Measurements from ENCODE around the gene INSIG1.

INSIG1 gene

DNA sequence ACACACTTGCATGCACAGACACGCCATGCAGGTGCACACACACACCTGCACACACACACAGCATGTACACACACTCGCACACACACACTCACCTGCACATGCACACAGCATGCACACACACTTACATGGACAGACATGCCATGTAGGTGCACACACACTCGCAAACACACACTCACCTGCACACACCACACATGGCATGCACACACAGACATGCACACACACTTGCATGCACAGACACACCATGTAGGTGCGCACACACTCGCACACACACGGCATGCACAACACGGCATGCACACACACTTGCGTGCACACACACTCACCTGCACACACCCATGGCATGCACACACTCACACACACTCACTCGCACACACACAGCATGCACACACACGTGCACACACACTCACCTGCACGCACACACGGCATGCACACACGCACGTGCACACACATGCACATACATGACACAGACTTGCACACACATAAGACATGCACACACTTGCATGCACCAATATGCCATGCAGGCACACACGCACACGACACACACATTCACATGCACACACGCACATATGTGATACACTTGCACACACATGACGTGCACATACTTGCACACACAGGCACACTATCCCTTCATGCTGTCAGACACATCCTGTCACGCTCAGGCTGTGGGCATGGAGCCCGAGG, 56.8 kb downstream of the INSIG1 start:
- peaks cover 45 to 69% (median 60%) of the 10 kb centered on the region in 10 experiments for H3K4me1 ChIP-seq
- peak overlapping the region in 10 of 11 experiments; percentile 20 to 100 (median 96); a peak in 15 of 22 replicates for H3K4me2 ChIP-seq
- no peak for TF ChIP-seq Cebpa-rat (IDR thresholded peaks at IDR 0.05)
- no peaks in the 10 kb centered on the region for H3K9me3 ChIP-seq (replicated peaks in 1 of 11)
- H3K4me3 ChIP-seq, result no peak overlapping the region
- peaks cover 0 to 17% (median 0%) of the 10 kb centered on the region in 11 experiments; a peak in 5 of 22 replicates for H3K36me3 ChIP-seq
- H3K9ac ChIP-seq, result no peak overlapping the region
- no peaks in the 10 kb centered on the region; a peak in 1 of 22 replicates for H4K20me1 ChIP-seq
- peaks cover 0 to 6% (median 0%) of the 10 kb centered on the region in 11 experiments; a peak in 3 of 22 replicates for H3K27me3 ChIP-seq
- H3K27ac ChIP-seq, result peak overlapping the region in 1 of 11 experiments; percentile 96; a peak in 1 of 22 replicates

DNA sequence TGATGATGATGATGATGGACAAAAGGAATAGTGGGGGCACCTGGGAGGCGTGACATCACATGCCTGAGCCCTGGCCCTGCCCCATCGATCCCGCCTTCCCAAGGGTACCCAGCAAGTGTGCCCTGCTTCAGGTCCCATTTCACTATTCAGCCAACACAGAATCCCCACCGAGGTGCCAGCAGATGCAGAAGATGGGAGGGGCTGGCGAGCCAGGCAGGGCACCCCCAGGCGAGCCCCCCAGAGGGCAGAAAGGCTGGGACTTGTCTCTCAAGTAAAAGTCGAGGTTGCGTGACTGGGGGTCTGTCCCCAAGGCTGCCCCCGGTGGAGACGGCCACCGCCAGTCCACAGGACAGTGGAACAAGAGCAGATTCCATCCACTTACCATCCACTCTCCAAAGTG, 57.5 kb downstream of the INSIG1 start:
- peak overlapping the region in 8 of 11 experiments; percentile 17 to 97 (median 90); a peak in 10 of 22 replicates for H3K27ac ChIP-seq

GRCh38 chr7:155355745-155356144, 58.1 kb downstream of the INSIG1 start:
- H3K36me3 ChIP-seq, result peaks cover 0 to 17% (median 0%) of the 10 kb centered on the region in 11 experiments; a peak in 5 of 22 replicates
- peak overlapping the region in 8 of 11 experiments; percentile 3 to 88 (median 82); a peak in 7 of 22 replicates for H3K9ac ChIP-seq
- no peak for TF ChIP-seq Cebpa-rat (IDR thresholded peaks at IDR 0.05)
- no peaks in the 10 kb centered on the region for H3K9me3 ChIP-seq (replicated peaks in 1 of 11)
- peaks cover 53 to 75% (median 67%) of the 10 kb centered on the region in 10 experiments for H3K4me1 ChIP-seq
- no peak overlapping the region for H3K4me3 ChIP-seq
- peak overlapping the region in 9 of 11 experiments; percentile 26 to 97 (median 91); a peak in 16 of 22 replicates for H3K27ac ChIP-seq
- no peaks in the 10 kb centered on the region; a peak in 1 of 22 replicates for H4K20me1 ChIP-seq
- peak overlapping the region; percentile 43 to 100 (median 95) for H3K4me2 ChIP-seq
- no peaks in the 10 kb centered on the region for H3K27me3 ChIP-seq

More for the DNA sequence above, 57.5 kb downstream of the INSIG1 start:
- H3K9me3 ChIP-seq (replicated peaks in 1 of 11), result no peaks in the 10 kb centered on the region
- H3K4me2 ChIP-seq, result peak overlapping the region; percentile 20 to 100 (median 95); a peak in 21 of 22 replicates
- peak overlapping the region in 6 of 11 experiments; percentile 3 to 88 (median 82); a peak in 4 of 22 replicates for H3K9ac ChIP-seq
- no peak for TF ChIP-seq Cebpa-rat (IDR thresholded peaks at IDR 0.05)
- H3K4me1 ChIP-seq, result peaks cover 47 to 69% (median 61%) of the 10 kb centered on the region in 10 experiments
- H3K27me3 ChIP-seq, result no peaks in the 10 kb centered on the region
- H4K20me1 ChIP-seq, result no peaks in the 10 kb centered on the region; a peak in 1 of 22 replicates
- H3K4me3 ChIP-seq, result no peak overlapping the region
- peaks cover 0 to 17% (median 0%) of the 10 kb centered on the region in 11 experiments; a peak in 5 of 22 replicates for H3K36me3 ChIP-seq

DNA sequence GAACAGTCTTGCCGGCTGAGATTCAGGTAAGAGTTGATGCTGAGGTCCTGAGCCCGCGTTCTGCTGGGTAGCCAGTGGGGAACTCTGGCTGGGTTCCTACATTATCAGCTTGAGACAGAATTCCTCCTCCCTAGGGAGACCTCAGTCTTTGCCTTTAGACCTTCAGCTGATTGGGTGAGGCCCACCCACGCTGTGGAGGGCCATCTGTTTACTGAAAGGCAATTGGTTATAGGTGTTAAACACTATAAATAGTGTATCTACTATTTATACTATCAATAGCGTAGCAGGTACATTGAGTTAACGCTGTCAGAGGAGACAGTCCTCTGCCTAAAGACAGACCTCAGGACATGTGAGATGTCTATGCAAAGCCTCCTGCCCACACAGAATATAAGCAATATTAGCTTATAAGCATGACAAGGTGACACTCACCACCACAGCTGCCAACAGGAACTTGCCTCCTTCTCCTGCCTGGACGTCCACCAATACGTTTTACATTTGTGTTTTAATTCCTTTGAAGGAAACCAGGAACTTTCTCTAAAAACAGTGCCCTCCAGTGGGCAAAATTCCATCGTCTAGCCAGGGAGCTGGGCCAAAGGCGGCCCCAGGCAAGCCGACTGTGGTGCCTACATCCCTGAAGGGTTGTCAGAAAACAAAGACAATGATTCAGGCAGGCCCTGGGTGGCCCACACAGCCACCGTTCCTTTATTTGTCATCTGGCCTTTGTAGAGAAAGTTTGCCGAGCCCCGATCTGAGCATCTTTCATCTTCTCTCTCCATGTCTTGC, 58.8 kb downstream of the INSIG1 start:
- H3K9me3 ChIP-seq (replicated peaks in 1 of 11), result no peaks in the 10 kb centered on the region
- H3K27me3 ChIP-seq, result no peaks in the 10 kb centered on the region
- peak overlapping the region in 9 of 11 experiments; percentile 71 to 88 (median 84); a peak in 17 of 22 replicates for H3K9ac ChIP-seq
- peaks cover 61 to 83% (median 75%) of the 10 kb centered on the region in 10 experiments for H3K4me1 ChIP-seq
- no peak for TF ChIP-seq Cebpa-rat (IDR thresholded peaks at IDR 0.05)
- no peaks in the 10 kb centered on the region; a peak in 1 of 22 replicates for H4K20me1 ChIP-seq
- H3K36me3 ChIP-seq, result peaks cover 0 to 17% (median 0%) of the 10 kb centered on the region in 11 experiments; a peak in 5 of 22 replicates
- H3K4me3 ChIP-seq, result peak overlapping the region in 5 of 10 experiments; percentile 64 to 67 (median 65); a peak in 6 of 20 replicates
- peak overlapping the region in 9 of 11 experiments; percentile 86 to 97 (median 92); a peak in 19 of 22 replicates for H3K27ac ChIP-seq
- H3K4me2 ChIP-seq, result peak overlapping the region; percentile 83 to 100 (median 95)

DNA sequence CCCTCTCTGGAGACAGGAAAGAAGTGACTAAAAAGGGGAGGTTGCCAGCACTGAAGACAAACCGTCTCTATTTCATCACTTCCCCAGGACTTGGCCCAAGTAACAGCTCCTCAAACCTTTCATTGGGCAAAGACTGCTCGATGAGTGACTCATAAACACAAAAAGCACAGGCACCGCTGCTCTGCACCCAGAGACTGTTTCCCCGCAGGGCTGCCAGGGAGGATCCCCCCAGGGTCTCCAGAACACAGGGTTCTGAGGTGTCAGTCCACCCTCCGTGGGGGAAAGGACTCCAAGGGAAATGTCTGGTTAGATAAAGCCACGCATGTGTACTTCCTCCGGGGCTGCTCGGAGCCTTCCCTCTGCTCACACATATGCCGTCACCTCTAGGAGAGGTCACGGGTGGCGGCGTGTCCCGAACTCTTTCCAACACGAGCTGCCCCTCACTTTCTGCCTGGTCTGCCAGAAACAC, 59.9 kb downstream of the INSIG1 start:
- Histone ChIP-seq H4K20me1 (no peaks in the 10 kb centered on the region), H3K27me3 (peaks cover 0 to 10% (median 0%) of the 10 kb centered on the region in 11 experiments; a peak in 1 of 22 replicates), H3K4me1 (peaks cover 72 to 94% (median 85%) of the 10 kb centered on the region in 10 experiments), H3K4me3 (peak overlapping the region; percentile 8 to 67 (median 64); a peak in 19 of 20 replicates), H3K9ac (peak overlapping the region in 10 of 11 experiments; percentile 28 to 88 (median 84); a peak in 19 of 22 replicates), H3K27ac (peak overlapping the region in 10 of 11 experiments; percentile 65 to 97 (median 92); a peak in 20 of 22 replicates), H3K9me3 (replicated peaks in 1 of 11) (no peaks in the 10 kb centered on the region), H3K4me2 (peak overlapping the region; percentile 83 to 100 (median 95)), H3K36me3 (peaks cover 0 to 17% (median 0%) of the 10 kb centered on the region in 11 experiments; a peak in 4 of 22 replicates)
- peak in 10 of 11 experiments; percentile 55 to 97 (median 84); a peak in 15 of 22 replicates for TF ChIP-seq Cebpa-rat (IDR thresholded peaks at IDR 0.05)

GRCh38 chr7:155358066-155358947, 60.6 kb downstream of the INSIG1 start:
- H3K4me1 ChIP-seq, result peaks cover 79 to 96% (median 92%) of the 10 kb centered on the region in 10 experiments
- H3K4me3 ChIP-seq, result peak overlapping the region; percentile 8 to 67 (median 64); a peak in 19 of 20 replicates
- peak overlapping the region in 10 of 11 experiments; percentile 65 to 97 (median 92); a peak in 20 of 22 replicates for H3K27ac ChIP-seq
- H3K4me2 ChIP-seq, result peak overlapping the region; percentile 83 to 100 (median 95)
- peaks cover 0 to 17% (median 0%) of the 10 kb centered on the region in 11 experiments; a peak in 4 of 22 replicates for H3K36me3 ChIP-seq
- no peak for TF ChIP-seq Cebpa-rat (IDR thresholded peaks at IDR 0.05)
- H3K27me3 ChIP-seq, result peaks cover 0 to 17% (median 0%) of the 10 kb centered on the region in 11 experiments; a peak in 4 of 22 replicates
- H3K9me3 ChIP-seq (replicated peaks in 1 of 11), result no peaks in the 10 kb centered on the region
- H3K9ac ChIP-seq, result peak overlapping the region in 10 of 11 experiments; percentile 28 to 88 (median 84); a peak in 19 of 22 replicates
- no peaks in the 10 kb centered on the region for H4K20me1 ChIP-seq

DNA sequence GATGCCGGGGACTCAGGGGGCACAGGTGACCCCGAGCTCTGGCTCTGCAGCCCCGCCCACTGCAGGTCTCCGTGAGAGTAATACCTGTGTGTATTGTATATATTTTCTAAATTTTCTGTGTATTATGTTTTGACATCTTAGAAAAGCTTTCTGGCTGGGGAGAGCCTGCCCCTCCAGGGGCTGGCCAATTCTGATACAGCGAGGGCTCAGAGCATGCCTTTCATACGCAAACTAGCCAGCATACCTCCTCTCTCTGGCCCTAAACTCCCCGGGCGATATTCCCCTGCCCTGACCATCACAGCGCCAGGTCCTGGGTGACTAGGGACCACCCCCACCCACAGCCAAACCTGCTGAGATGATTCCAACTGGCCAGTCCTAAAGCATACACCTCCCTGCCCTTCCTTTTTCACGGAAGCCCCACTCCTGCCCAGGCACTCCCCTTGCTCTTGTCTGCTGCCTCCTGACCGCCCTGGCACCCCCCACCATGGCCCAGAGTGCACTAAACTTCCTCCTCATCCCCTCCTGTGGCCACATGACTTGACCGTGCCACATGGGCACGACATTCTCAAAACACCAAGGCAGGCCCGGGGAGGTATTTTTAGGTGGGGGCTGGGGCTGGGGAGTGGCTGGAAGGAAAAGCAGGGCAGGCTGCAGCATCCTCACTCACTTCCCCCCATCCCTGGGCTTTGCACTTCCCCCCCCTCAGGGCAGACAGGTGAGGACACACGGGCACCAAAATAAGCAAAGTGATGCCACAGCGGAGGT, 61.5 kb downstream of the INSIG1 start:
- Histone ChIP-seq H3K4me2 (peak overlapping the region; percentile 83 to 100 (median 95)), H3K27ac (peak overlapping the region in 9 of 11 experiments; percentile 86 to 97 (median 92); a peak in 18 of 22 replicates), H3K4me3 (peak overlapping the region; percentile 8 to 67 (median 64); a peak in 19 of 20 replicates), H3K27me3 (peaks cover 0 to 26% (median 0%) of the 10 kb centered on the region in 11 experiments; a peak in 4 of 22 replicates), H4K20me1 (peaks cover 0 to 4% (median 0%) of the 10 kb centered on the region in 11 experiments; a peak in 1 of 22 replicates), H3K4me1 (peaks cover 87 to 100% (median 99%) of the 10 kb centered on the region in 10 experiments), H3K36me3 (peaks cover 0 to 17% (median 0%) of the 10 kb centered on the region in 11 experiments; a peak in 4 of 22 replicates), H3K9me3 (replicated peaks in 1 of 11) (no peaks in the 10 kb centered on the region), H3K9ac (peak overlapping the region in 9 of 11 experiments; percentile 71 to 88 (median 84); a peak in 17 of 22 replicates)
- no peak for TF ChIP-seq Cebpa-rat (IDR thresholded peaks at IDR 0.05)
